Activated B cell treated with CpG ODN at 0.5 μM for 24 hours (primary cell): ENCODE data around the gene FAM13C. TPM values are rescaled to one million over a fixed set of nuclear protein-coding genes. Genes with fewer than 3 reads are reported as not detected.

ENCODE experiments used
- ATAC-seq: fragments of 200-7000 bp; cut with Tn5 transposase; one replicate; pipeline ENCODE4 v1.10.0; 2021; ENCODE audit warnings: low read depth, mild to moderate bottlenecking, moderate library complexity
- CTCF ChIA-PET: fragments of 350-600 bp; sonication (Branson Sonifier 250); formaldehyde crosslinking; loops from one replicate; lab custom pipeline; 2021; ENCODE audit warnings: antibody characterized with exemption; lab: Charles Lee
- POLR2A ChIA-PET: fragments of 350-600 bp; sonication (Branson Sonifier 250); formaldehyde crosslinking; loops from one replicate; lab custom pipeline; 2021; ENCODE audit warnings: antibody characterized with exemption; lab: Charles Lee
- DNase-seq: peaks from one replicate; pipeline ENCODE4 v3.0.0; 2022
- H3K27ac Mint-ChIP-seq: one replicate; pipeline ENCODE4 v1.8.0; 2020; ENCODE audit warnings: mixed read lengths
- H3K27me3 Mint-ChIP-seq: one replicate; pipeline ENCODE4 v1.8.0; 2021; ENCODE audit warnings: mixed read lengths
- H3K36me3 Mint-ChIP-seq: one replicate; pipeline ENCODE4 v1.8.0; 2021; ENCODE audit warnings: low read depth, mixed read lengths
- H3K4me1 Mint-ChIP-seq: one replicate; pipeline ENCODE4 v1.8.0; 2021; ENCODE audit warnings: mixed read lengths
- H3K4me3 Mint-ChIP-seq: one replicate; pipeline ENCODE4 v1.8.0; 2020; ENCODE audit warnings: mild to moderate bottlenecking, mixed read lengths
- H3K9me3 Mint-ChIP-seq: one replicate; pipeline ENCODE4 v1.8.0; 2020; ENCODE audit warnings: mixed read lengths
- intact Hi-C: fragments of 100-400 bp; cut with micrococcal nuclease; formaldehyde crosslinking; loops from one replicate; pipeline ENCODE4 v1.15.1; 2024
- total RNA-seq: library from RNA; stranded (reverse); gene quantifications from 2 replicates; pipeline ENCODE4 v1.2.3, GENCODE V29; 2022
- TF ChIP-seq, protein P1 (sequence below): fragments of 200-600 bp; IDR thresholded peaks from one replicate; pipeline ENCODE4 v1.8.0; 2022; ENCODE audit warnings: antibody characterized with exemption, mild to moderate bottlenecking

FAM13C gene
- total RNA-seq, 1 donor from 2014 or later = not detected

DNA sequence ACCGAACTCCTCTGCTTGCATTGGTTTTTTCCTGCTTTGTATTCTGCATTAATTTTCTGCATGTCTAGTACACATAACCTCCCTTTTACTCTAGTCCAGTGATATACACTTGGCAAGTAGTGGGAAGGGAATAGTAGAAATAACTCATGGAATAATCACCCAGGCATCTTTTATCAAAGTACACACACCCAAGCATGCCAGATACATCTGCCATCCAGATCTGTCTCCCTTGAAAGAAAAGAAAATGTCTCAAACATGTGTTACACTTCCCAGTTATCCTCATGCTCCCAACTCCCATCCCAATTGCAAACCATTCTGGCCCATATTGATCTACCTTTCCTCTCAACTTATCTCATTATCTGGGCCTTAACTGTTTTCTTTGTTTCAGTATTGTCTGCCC is 106.9 kb downstream of the FAM13C start:
- POLR2A ChIA-PET = no interaction called here
- DNase-seq = no peak
- no peak for ATAC-seq
- CTCF ChIA-PET = no interaction called here
- H3K27me3 Mint-ChIP-seq = no peaks in the 10 kb centered on the region
- TF ChIP-seq, protein P1, sequence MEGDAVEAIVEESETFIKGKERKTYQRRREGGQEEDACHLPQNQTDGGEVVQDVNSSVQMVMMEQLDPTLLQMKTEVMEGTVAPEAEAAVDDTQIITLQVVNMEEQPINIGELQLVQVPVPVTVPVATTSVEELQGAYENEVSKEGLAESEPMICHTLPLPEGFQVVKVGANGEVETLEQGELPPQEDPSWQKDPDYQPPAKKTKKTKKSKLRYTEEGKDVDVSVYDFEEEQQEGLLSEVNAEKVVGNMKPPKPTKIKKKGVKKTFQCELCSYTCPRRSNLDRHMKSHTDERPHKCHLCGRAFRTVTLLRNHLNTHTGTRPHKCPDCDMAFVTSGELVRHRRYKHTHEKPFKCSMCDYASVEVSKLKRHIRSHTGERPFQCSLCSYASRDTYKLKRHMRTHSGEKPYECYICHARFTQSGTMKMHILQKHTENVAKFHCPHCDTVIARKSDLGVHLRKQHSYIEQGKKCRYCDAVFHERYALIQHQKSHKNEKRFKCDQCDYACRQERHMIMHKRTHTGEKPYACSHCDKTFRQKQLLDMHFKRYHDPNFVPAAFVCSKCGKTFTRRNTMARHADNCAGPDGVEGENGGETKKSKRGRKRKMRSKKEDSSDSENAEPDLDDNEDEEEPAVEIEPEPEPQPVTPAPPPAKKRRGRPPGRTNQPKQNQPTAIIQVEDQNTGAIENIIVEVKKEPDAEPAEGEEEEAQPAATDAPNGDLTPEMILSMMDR = no peak
- no peaks in the 10 kb centered on the region for H3K36me3 Mint-ChIP-seq
- intact Hi-C loops = no loop called here
- H3K27ac Mint-ChIP-seq = no peak overlapping the region
- no peaks in the 10 kb centered on the region for H3K4me1 Mint-ChIP-seq
- no peaks in the 10 kb centered on the region for H3K9me3 Mint-ChIP-seq
- no peak overlapping the region for H3K4me3 Mint-ChIP-seq

DNA sequence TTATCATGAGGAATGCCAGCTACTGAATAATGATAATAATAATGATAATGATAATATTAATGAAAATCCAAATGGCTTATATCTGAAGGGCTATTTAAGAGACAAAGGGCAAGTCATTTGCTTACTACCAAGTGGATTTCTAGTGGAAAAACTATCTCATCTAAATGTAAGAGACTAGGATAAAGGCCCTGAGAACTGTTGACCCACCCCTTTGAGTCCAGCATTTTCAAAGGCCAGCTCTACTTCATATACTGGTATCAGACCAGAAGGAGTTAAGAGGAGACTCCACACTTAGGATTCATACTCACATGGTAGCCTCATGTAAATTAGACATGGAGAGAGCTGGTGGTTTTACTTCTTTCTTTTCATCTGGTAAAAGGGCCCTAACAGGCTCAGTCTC is 109.9 kb downstream of the FAM13C start:
- no peaks in the 10 kb centered on the region for H3K9me3 Mint-ChIP-seq
- H3K27ac Mint-ChIP-seq = no peak overlapping the region
- ATAC-seq (no peak), DNase-seq (no peak)
- TF ChIP-seq, protein P1 = no peak
- no peak overlapping the region for H3K4me3 Mint-ChIP-seq
- no peaks in the 10 kb centered on the region for H3K27me3 Mint-ChIP-seq
- H3K36me3 Mint-ChIP-seq = no peaks in the 10 kb centered on the region
- H3K4me1 Mint-ChIP-seq = no peaks in the 10 kb centered on the region
- ChIA-PET POLR2A (no interaction called here), CTCF (no interaction called here)
- intact Hi-C loops = no loop called here

DNA sequence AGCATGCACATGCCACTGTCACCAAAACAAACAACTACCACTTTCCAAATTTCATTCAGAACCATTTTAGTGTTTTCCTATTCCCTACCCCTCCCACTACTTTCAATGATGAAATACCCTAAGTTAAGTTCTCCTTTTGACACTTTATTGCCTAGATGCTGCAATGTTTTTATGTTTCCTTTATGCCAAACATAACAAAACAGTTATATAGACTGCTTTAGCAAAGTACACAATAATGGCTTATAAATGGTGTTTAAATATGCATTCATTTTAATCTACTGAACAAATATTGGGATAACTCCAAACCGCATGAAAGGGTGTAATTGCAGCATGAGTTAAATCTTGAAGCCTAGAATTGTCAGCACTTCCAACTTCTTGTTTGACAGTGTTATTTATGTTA is 116.7 kb downstream of the FAM13C start:
- CTCF ChIA-PET = no interaction called here

DNA sequence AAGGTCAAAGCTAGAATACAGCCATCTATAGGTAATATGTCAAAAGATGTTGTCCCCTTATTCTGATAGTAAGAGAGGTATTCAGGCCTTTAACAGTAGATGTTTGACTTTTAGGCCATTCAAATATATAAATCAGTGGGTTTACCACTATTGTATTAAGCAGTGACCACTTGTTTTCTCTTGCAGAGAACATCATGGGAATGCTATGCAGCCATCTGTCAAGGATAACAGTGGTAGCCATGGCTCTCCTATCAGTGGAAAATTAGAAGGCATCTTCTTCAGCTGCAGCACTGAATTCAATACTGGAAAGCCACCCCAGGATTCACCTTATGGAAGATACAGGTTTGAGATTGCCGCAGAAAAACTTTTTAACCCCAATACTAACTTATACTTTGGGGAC is 117.5 kb downstream of the FAM13C start:
- intact Hi-C loops = loop anchor here (5.0 kb wide), 1 partner anchor 962 kb away; no protein-coding TSS in a partner anchor
- no peaks in the 10 kb centered on the region for H3K9me3 Mint-ChIP-seq
- peaks cover 5% of the 10 kb centered on the region for H3K27me3 Mint-ChIP-seq
- no peaks in the 10 kb centered on the region for H3K4me1 Mint-ChIP-seq
- H3K4me3 Mint-ChIP-seq = no peak overlapping the region
- no peaks in the 10 kb centered on the region for H3K36me3 Mint-ChIP-seq
- CTCF ChIA-PET = no interaction called here
- POLR2A ChIA-PET = no interaction called here
- no peak for DNase-seq
- H3K27ac Mint-ChIP-seq = no peak overlapping the region
- no peak for ATAC-seq
- TF ChIP-seq, protein P1 = no peak

More for the DNA sequence above, 116.7 kb downstream of the FAM13C start:
- no peak overlapping the region for H3K4me3 Mint-ChIP-seq
- H3K36me3 Mint-ChIP-seq = no peaks in the 10 kb centered on the region
- POLR2A ChIA-PET = no interaction called here
- no peak for DNase-seq
- ATAC-seq = no peak
- no peak overlapping the region for H3K27ac Mint-ChIP-seq
- H3K27me3 Mint-ChIP-seq = peaks cover 5% of the 10 kb centered on the region
- H3K9me3 Mint-ChIP-seq = no peaks in the 10 kb centered on the region
- TF ChIP-seq, protein P1 = no peak
- no peaks in the 10 kb centered on the region for H3K4me1 Mint-ChIP-seq
- intact Hi-C loops = no loop called here

DNA sequence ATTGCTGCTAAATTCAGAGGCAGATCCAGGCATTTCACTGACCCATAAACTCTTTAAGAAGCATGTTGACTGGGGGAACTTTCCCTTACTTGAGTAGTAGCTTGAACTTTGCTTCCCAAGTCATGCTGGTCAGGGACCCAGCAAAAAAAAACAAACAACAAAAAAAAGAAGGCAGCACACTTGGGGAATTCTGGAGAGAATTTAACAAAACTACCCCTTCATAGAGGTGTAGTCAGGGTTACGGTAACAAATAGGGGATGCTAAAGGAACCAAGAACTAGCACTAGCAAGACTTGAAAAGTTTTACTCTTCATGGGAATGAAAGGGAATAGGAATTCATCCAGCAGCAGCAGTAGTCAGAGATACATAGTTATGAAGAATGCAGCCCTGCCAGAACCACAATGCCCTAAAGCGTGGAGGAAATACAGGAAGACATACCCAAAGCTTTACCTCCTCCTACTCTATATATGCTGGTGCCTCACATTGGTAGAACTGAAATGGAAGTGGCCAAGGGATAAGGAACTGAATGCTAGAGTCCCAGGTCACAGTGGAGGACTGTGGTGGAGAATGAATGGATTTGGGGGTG is 118.6 kb downstream of the FAM13C start:
- H3K4me3 Mint-ChIP-seq = no peak overlapping the region
- peaks cover 10% of the 10 kb centered on the region for H3K27me3 Mint-ChIP-seq
- ChIA-PET POLR2A (no interaction called here), CTCF (no interaction called here)
- TF ChIP-seq, protein P1 = no peak
- H3K4me1 Mint-ChIP-seq = no peaks in the 10 kb centered on the region
- DNase-seq (no peak), ATAC-seq (no peak)
- intact Hi-C loops = loop anchor here (5.0 kb wide), 1 partner anchor 964 kb away; no protein-coding TSS in a partner anchor
- no peak overlapping the region for H3K27ac Mint-ChIP-seq
- H3K9me3 Mint-ChIP-seq = peaks cover 3% of the 10 kb centered on the region
- no peaks in the 10 kb centered on the region for H3K36me3 Mint-ChIP-seq
